Psoas muscle (tissue), 8 donors: ENCODE measurements around the gene EVI5. TPM values are rescaled to one million over a fixed set of nuclear protein-coding genes. Genes with fewer than 3 reads are reported as not detected.

Source experiments
- ATAC-seq, 4 donors: fragments of 200-7000 bp; cut with Tn5 transposase; one replicate each; pipeline ENCODE4 v1.9.1; 2020; ENCODE audit warnings: moderate library complexity in 3 of 4, mild to moderate bottlenecking in 2 of 4
- DNase-seq, 2 donors: peaks; one replicate each; pipeline ENCODE4 v3.0.0-alpha.2; 2020
- H3K27ac ChIP-seq: fragments of 200-600 bp; one replicate; pipeline ENCODE4 v1.8.0; 2022
- H3K27me3 ChIP-seq, 3 donors: fragments of 200-600 bp in 1 of 3; one replicate each; pipeline versions ENCODE4 v1.6.1 to v1.8.0; 2013 to 2022; ENCODE audit warnings: low read length in 2 of 3, mild to moderate bottlenecking in 2 of 3, moderate library complexity in 1 of 3; ENCODE audit not compliant: insufficient read depth in 3 of 3
- H3K36me3 ChIP-seq, 2 donors: fragments of 200-600 bp in 1 of 2; one replicate each; pipeline versions ENCODE4 v1.6.1 to v1.8.0; 2013 to 2022; ENCODE audit warnings: low read depth in 1 of 2, mild to moderate bottlenecking in 1 of 2, moderate library complexity in 1 of 2; ENCODE audit not compliant: insufficient read depth in 1 of 2
- H3K4me1 ChIP-seq: fragments of 200-600 bp; one replicate; pipeline ENCODE4 v1.8.0; 2022
- H3K4me3 ChIP-seq: fragments of 200-600 bp; one replicate; pipeline ENCODE4 v1.8.0; 2022; ENCODE audit warnings: mild to moderate bottlenecking
- H3K9me3 ChIP-seq: fragments of 200-600 bp; one replicate; pipeline ENCODE4 v1.8.0; 2022
- CTCF ChIP-seq: fragments of 200-600 bp; IDR thresholded peaks from one replicate; pipeline ENCODE4 v1.8.0; 2022; ENCODE audit warnings: antibody characterized with exemption
- WGBS, 3 donors: extraction: QIAGEN DNeasy Blood & Tissue Kit; methylation state at CpG; one replicate each; pipeline versions ENCODE4 v1.1.6 to v1.1.7; 2013; 5-methylcytosine and 5-hydroxymethylcytosine counted together
- intact Hi-C, 2 donors: fragments of 100-400 bp; cut with DNase I; formaldehyde crosslinking; loops; one replicate each; pipeline versions ENCODE4 v1.11.0 to v1.14.2; 2022
- polyA plus RNA-seq, 3 donors: library from polyadenylated mRNA; stranded (reverse); fragments of 200-250 nt; gene quantifications; one replicate each; pipeline ENCODE4 v1.2.3, GENCODE V29; 2013
- total RNA-seq, 4 donors: library from RNA; stranded (reverse); fragmentation: NEBNext Ultra II Directional in 2 of 4; extraction: Animal tissue kit (Norgen Biotek cat#: 25700) in 2 of 4; gene quantifications; one replicate each; pipeline versions ENCODE4 v1.2.1 to v1.2.4, GENCODE V29; 2021 to 2023
- donor health status: healthy with polysubstance abuse.
- donor health status: DM: no; HTN: no; CAD: no; lungs with moderate emphysema.
- donor health status: Bipolar disorder and iron deficiency.
- donor health status: healthy.
- donor health status: DM: yes; HTN: yes; CAD: no.
- donor health status: DM: no; HTN: no; CAD: no.
- donor health status: DM: no; HTN: no; CAD: no.
- donor health status: DM: yes; HTN: yes; CAD: no.

The EVI5 gene
- total and polyA plus RNA-seq, 7 donors: 2.3 to 15.9 (median 6.3) TPM

GRCh38 chr1:92708368-92708950 lies 76.4 kb downstream of the EVI5 start:
- no peak for TF ChIP-seq CTCF
- intact Hi-C loops: no loop called here
- no peak for DNase-seq
- peaks cover 0 to 2% of the 10 kb centered on the region in 2 donors for H3K36me3 ChIP-seq
- peaks cover 10% of the 10 kb centered on the region for H3K4me1 ChIP-seq
- ATAC-seq: no peak
- 92 to 94% (median 92%) methylated on average over 2 of the region's 2 CpGs for WGBS, 3 donors
- no peaks in the 10 kb centered on the region for H3K9me3 ChIP-seq
- no peak overlapping the region for H3K4me3 ChIP-seq
- H3K27ac ChIP-seq: no peak overlapping the region
- H3K27me3 ChIP-seq: no peaks in the 10 kb centered on the region

GRCh38 chr1:92707709-92708108 lies 77.2 kb downstream of the EVI5 start:
- intact Hi-C loops: no loop called here
- 79 to 93% (median 90%) methylated on average over 2 of the region's 2 CpGs for WGBS, 3 donors
- Histone ChIP-seq H3K36me3 (peaks cover 0 to 8% of the 10 kb centered on the region in 2 donors), H3K9me3 (no peaks in the 10 kb centered on the region), H3K4me1 (peaks cover 10% of the 10 kb centered on the region), H3K4me3 (no peak overlapping the region), H3K27ac (no peak overlapping the region), H3K27me3 (no peaks in the 10 kb centered on the region)
- no peak for TF ChIP-seq CTCF
- ATAC-seq (no peak), DNase-seq (no peak)

- peaks cover 0 to 8% of the 10 kb centered on the region in 2 donors for H3K36me3 ChIP-seq
- no peaks in the 10 kb centered on the region for H3K27me3 ChIP-seq
- no peaks in the 10 kb centered on the region for H3K9me3 ChIP-seq
- intact Hi-C loops: no loop called here
- ATAC-seq (no peak), DNase-seq (no peak)
- H3K27ac ChIP-seq: no peak overlapping the region
- TF ChIP-seq CTCF: no peak
- no peak overlapping the region for H3K4me3 ChIP-seq
- peaks cover 10% of the 10 kb centered on the region for H3K4me1 ChIP-seq
- 93 to 95% (median 95%) methylated on average over 2 of the region's 2 CpGs for WGBS, 3 donors
These were observed 77.6 kb downstream of the EVI5 start for GRCh38 chr1:92707292-92707691.

- no peak for TF ChIP-seq CTCF
- H3K27ac ChIP-seq: no peak overlapping the region
- H3K4me3 ChIP-seq: no peak overlapping the region
- no peaks in the 10 kb centered on the region for H3K4me1 ChIP-seq
- ATAC-seq (no peak), DNase-seq (no peak)
- H3K36me3 ChIP-seq: peaks cover 0 to 8% of the 10 kb centered on the region in 2 donors
- H3K27me3 ChIP-seq: no peaks in the 10 kb centered on the region
- intact Hi-C loops: no loop called here
- H3K9me3 ChIP-seq: no peaks in the 10 kb centered on the region
- WGBS, 3 donors: 47 to 59% (median 50%) methylated on average over 1 of the region's 1 CpG
These were observed 79.5 kb downstream of the EVI5 start for GRCh38 chr1:92705446-92705845.

GRCh38 chr1:92701147-92701546 lies 83.8 kb downstream of the EVI5 start:
- ATAC-seq: no peak
- TF ChIP-seq CTCF: no peak

More at GRCh38 chr1:92701147-92701546, 83.8 kb downstream of the EVI5 start:
- WGBS, 3 donors: 79 to 91% (median 80%) methylated on average over 1 of the region's 1 CpG
- Histone ChIP-seq H3K9me3 (no peaks in the 10 kb centered on the region), H3K4me1 (no peaks in the 10 kb centered on the region), H3K36me3 (peaks cover 0 to 15% of the 10 kb centered on the region in 2 donors), H3K4me3 (no peak overlapping the region), H3K27ac (no peak overlapping the region), H3K27me3 (no peaks in the 10 kb centered on the region)
- intact Hi-C loops: no loop called here
- no peak for DNase-seq
